Measurements from ENCODE around the gene CCR2.
"Not testable (repeated sequence)": the region's sequence is repeated elsewhere in the genome, so short reads cannot be mapped to it uniquely, and the experiment has no call there.

The CCR2 gene

DNA sequence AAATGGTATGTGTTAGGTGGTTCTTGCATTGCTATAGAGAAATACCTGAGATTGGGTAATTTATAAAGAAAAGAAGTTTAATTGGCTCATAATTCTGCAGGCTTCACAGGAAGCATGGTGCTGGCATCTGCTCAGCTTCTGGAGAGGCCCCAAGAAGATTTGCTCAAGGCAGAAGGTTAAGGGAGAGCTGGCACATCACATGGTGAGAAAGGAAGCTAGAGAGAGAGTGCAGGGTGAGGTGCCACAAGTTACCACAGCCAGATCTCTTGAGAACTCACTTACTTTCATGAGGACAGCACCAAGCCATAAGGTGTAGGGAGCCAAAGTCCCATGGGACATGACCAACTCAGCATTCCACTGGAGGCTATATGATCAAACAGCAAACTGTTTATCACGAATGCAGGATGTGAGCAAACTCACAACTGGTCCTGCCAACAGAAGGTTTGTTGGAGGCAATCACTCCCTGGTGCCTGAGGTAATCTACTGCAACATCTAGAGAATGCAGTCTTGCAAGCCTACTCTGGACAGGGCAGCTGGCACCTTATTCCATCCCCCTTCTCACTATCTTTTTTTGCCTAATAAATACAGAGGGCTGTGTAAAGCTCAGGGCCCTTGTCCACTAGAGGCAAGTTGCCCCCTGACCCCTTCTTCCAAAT is 28.1 kb upstream of the CCR2 start:
- H3K27ac ChIP-seq, result no peak overlapping the region

DNA sequence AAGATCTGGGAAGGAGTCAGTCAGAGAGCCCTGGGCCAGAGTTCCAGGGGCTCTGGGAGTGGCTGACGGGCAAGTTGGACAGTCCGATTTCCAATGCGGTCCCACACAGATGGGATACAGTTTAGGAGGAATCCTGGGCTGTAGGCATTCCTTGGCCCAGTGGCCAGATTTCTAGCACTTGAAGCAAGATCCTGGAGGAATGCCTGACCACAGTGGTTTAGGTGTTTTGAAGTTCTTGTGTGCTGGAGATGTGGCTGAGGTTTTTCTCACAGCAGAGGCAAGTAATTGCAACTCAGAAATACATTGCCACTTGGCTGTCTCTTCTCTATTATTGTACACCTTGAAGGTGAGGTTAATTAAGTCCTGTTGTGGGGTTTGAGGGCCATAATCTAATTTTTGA is 23.2 kb upstream of the CCR2 start:
- H3K36me3 ChIP-seq (ENCODE audit: insufficient read depth, low read length); DNase-seq (ENCODE audit: low read depth, low spot score); H3K27ac ChIP-seq; H3K4me3 ChIP-seq; H3K9ac ChIP-seq (ENCODE audit: insufficient read length); H3K9me3 ChIP-seq (ENCODE audit: low read depth, low read length): not testable (repeated sequence)

More for the DNA sequence above, 28.1 kb upstream of the CCR2 start:
- Histone ChIP-seq H3K4me3 (no peak overlapping the region), H3K36me3 (ENCODE audit: insufficient read depth, low read length) (no peaks in the 10 kb centered on the region), H3K9me3 (ENCODE audit: low read depth, low read length) (no peaks in the 10 kb centered on the region), H3K9ac (ENCODE audit: insufficient read length) (no peak overlapping the region)
- DNase-seq (ENCODE audit: low read depth, low spot score), result no peak
- no peak for TF ChIP-seq FOXP2 (optimal IDR thresholded peaks at IDR 0.05; ENCODE audit: control extremely low read depth, extremely low read length, insufficient read depth)
- no peak for TF ChIP-seq POLR2AphosphoS5 (IDR thresholded peaks at IDR 0.05; ENCODE audit: borderline replicate concordance, low read depth, low read length)
- no peak for TF ChIP-seq EZH2 (IDR thresholded peaks at IDR 0.05)

- no peak for TF ChIP-seq FOXP2 (optimal IDR thresholded peaks at IDR 0.05; ENCODE audit: control extremely low read depth, extremely low read length, insufficient read depth)
- TF ChIP-seq POLR2AphosphoS5 (IDR thresholded peaks at IDR 0.05; ENCODE audit: borderline replicate concordance, low read depth, low read length), result no peak
- no peak for TF ChIP-seq EZH2 (IDR thresholded peaks at IDR 0.05)
- no peak overlapping the region for H3K4me3 ChIP-seq
- H3K9me3 ChIP-seq (ENCODE audit: low read depth, low read length), result no peaks in the 10 kb centered on the region
- H3K9ac ChIP-seq (ENCODE audit: insufficient read length), result no peak overlapping the region
- DNase-seq (ENCODE audit: low read depth, low spot score), result no peak
- no peak overlapping the region for H3K27ac ChIP-seq
- no peaks in the 10 kb centered on the region for H3K36me3 ChIP-seq (ENCODE audit: insufficient read depth, low read length)
Observed at GRCh38 chr3:46334741-46335478, 19.0 kb upstream of the CCR2 start.

DNA sequence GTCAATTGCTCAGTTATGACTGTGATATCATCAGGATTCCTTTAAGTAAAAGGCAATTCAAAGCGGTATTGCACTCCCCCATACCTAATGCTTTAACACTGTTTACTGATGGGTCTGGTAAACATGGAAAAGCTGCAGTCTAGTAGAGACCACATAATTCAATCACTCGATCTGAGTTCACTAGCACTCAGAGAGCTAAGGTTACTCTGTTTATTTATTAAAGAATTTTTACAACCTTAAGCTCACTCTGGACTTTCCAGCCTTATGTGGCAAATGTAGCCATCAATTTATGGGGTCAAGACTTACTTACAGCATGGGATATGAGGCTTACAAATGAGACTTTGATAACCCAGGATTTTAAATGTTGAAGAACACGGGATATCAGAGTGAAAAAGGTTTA is 18.4 kb upstream of the CCR2 start:
- DNase-seq (ENCODE audit: low read depth, low spot score), result no peak
- Histone ChIP-seq H3K9me3 (ENCODE audit: low read depth, low read length) (no peaks in the 10 kb centered on the region), H3K4me3 (no peak overlapping the region), H3K36me3 (ENCODE audit: insufficient read depth, low read length) (no peaks in the 10 kb centered on the region), H3K9ac (ENCODE audit: insufficient read length) (no peak overlapping the region), H3K27ac (no peak overlapping the region)
- no peak for TF ChIP-seq FOXP2 (optimal IDR thresholded peaks at IDR 0.05; ENCODE audit: control extremely low read depth, extremely low read length, insufficient read depth)
- no peak for TF ChIP-seq EZH2 (IDR thresholded peaks at IDR 0.05)
- no peak for TF ChIP-seq POLR2AphosphoS5 (IDR thresholded peaks at IDR 0.05; ENCODE audit: borderline replicate concordance, low read depth, low read length)

DNA sequence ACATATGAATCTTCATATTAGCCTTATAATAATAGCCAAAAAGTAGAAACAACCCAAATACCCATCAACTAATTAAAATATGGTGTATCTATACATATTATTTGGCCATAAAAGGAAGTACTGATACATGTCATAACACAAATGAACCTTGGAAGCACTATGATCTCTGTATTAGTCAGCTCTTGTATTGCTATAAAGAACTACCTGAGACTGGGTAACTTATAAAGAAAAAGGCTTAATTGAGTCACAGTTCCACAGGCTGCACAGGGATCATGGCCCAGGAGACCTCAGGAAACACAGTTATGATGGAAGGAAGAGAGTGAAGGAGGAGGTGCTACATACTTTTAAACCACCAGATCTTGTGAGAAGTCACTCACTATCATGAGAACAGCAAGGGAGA is 16.0 kb upstream of the CCR2 start:
- no peak overlapping the region for H3K27ac ChIP-seq
- H3K9ac ChIP-seq (ENCODE audit: insufficient read length), result no peak overlapping the region
- TF ChIP-seq EZH2 (IDR thresholded peaks at IDR 0.05) (no peak), FOXP2 (optimal IDR thresholded peaks at IDR 0.05; ENCODE audit: control extremely low read depth, extremely low read length, insufficient read depth) (no peak), POLR2AphosphoS5 (IDR thresholded peaks at IDR 0.05; ENCODE audit: borderline replicate concordance, low read depth, low read length) (no peak)
- no peaks in the 10 kb centered on the region for H3K9me3 ChIP-seq (ENCODE audit: low read depth, low read length)
- no peak for DNase-seq (ENCODE audit: low read depth, low spot score)
- no peak overlapping the region for H3K4me3 ChIP-seq
- no peaks in the 10 kb centered on the region for H3K36me3 ChIP-seq (ENCODE audit: insufficient read depth, low read length)

GRCh38 chr3:46338840-46339239 is 15.1 kb upstream of the CCR2 start:
- Histone ChIP-seq H3K27ac (no peak overlapping the region), H3K36me3 (ENCODE audit: insufficient read depth, low read length) (no peaks in the 10 kb centered on the region), H3K9me3 (ENCODE audit: low read depth, low read length) (no peaks in the 10 kb centered on the region), H3K4me3 (no peak overlapping the region), H3K9ac (ENCODE audit: insufficient read length) (no peak overlapping the region)
- DNase-seq (ENCODE audit: low read depth, low spot score), result no peak
- no peak for TF ChIP-seq FOXP2 (optimal IDR thresholded peaks at IDR 0.05; ENCODE audit: control extremely low read depth, extremely low read length, insufficient read depth)

- TF ChIP-seq EZH2 (IDR thresholded peaks at IDR 0.05), result no peak
- no peak for DNase-seq (ENCODE audit: low read depth, low spot score)
- Histone ChIP-seq H3K9ac (ENCODE audit: insufficient read length) (no peak overlapping the region), H3K27ac (no peak overlapping the region), H3K36me3 (ENCODE audit: insufficient read depth, low read length) (no peaks in the 10 kb centered on the region), H3K4me3 (no peak overlapping the region), H3K9me3 (ENCODE audit: low read depth, low read length) (no peaks in the 10 kb centered on the region)
Observed at GRCh38 chr3:46344476-46344875, 9.4 kb upstream of the CCR2 start.

GRCh38 chr3:46348823-46349482 is 5.0 kb upstream of the CCR2 start:
- Histone ChIP-seq H3K27ac (no peak overlapping the region), H3K36me3 (ENCODE audit: insufficient read depth, low read length) (no peaks in the 10 kb centered on the region), H3K9me3 (ENCODE audit: low read depth, low read length) (no peaks in the 10 kb centered on the region), H3K4me3 (no peak overlapping the region), H3K9ac (ENCODE audit: insufficient read length) (no peak overlapping the region)
- no peak for TF ChIP-seq EZH2 (IDR thresholded peaks at IDR 0.05)
- DNase-seq (ENCODE audit: low read depth, low spot score), result no peak

Data from SK-N-MC (cell line).